B cell (primary cell): ENCODE data around the gene SMYD2. TPM values are rescaled to one million over a fixed set of nuclear protein-coding genes. Genes with fewer than 3 reads are reported as not detected.

Source experiments
- ATAC-seq: fragments of 200-7000 bp; cut with Tn5 transposase; one replicate; pipeline ENCODE4 v1.10.0; 2021; ENCODE audit warnings: low read depth, mild to moderate bottlenecking, moderate number of reproducible peaks, moderate library complexity
- CTCF ChIA-PET: fragments of 350-600 bp; sonication (Branson Sonifier 250); formaldehyde crosslinking; loops from one replicate; lab custom pipeline; 2021; ENCODE audit warnings: antibody characterized with exemption, inconsistent platforms; lab: Charles Lee
- POLR2A ChIA-PET: fragments of 350-600 bp; sonication (Branson Sonifier 250); formaldehyde crosslinking; loops from one replicate; lab custom pipeline; 2021; ENCODE audit warnings: antibody characterized with exemption; lab: Charles Lee
- DNase-seq: peaks from one replicate; pipeline ENCODE4 v3.0.0; 2013
- H2AFZ ChIP-seq: 2 replicates; pipeline ENCODE4 v1.6.1; 2012; ENCODE audit warnings: mild to moderate bottlenecking, low read depth, low read length; ENCODE audit not compliant: insufficient read depth, poor library complexity, severe bottlenecking
- H3K27ac ChIP-seq, 2 donors: 1 replicate in 1 of 2; 2 replicates in 1 of 2; pipeline ENCODE4 v1.5.1; 2012 to 2013; ENCODE audit warnings: low read length in 2 of 2, mild to moderate bottlenecking in 2 of 2, moderate library complexity in 1 of 2
- H3K27me3 ChIP-seq, 4 experiments: fragments of 200-600 bp in 1 of 4; sonication (generic) in 1 of 4; replicated peaks in 1 of 4; 1 replicate in 2 of 4; 2 replicates in 2 of 4; pipeline versions ENCODE4 v1.6.1 to v1.7.0; 2013 to 2016; ENCODE audit warnings: low read length in 3 of 4, mild to moderate bottlenecking in 2 of 4, mixed read lengths in 1 of 4, moderate library complexity in 1 of 4; ENCODE audit not compliant: insufficient read depth in 4 of 4, control insufficient read depth in 3 of 4; ENCODE audit errors: control extremely low read depth in 1 of 4
- H3K36me3 ChIP-seq, 2 experiments: replicated peaks in 1 of 2; 1 replicate in 1 of 2; 2 replicates in 1 of 2; pipeline versions ENCODE4 v1.6.1 to v1.7.1; 2013; ENCODE audit warnings: low read length in 1 of 2; ENCODE audit not compliant: insufficient read depth in 2 of 2, control insufficient read depth in 1 of 2; ENCODE audit errors: control extremely low read depth in 1 of 2, extremely low read depth in 1 of 2
- H3K4me1 ChIP-seq, 2 donors: fragments of 200-600 bp in 1 of 2; sonication (generic) in 1 of 2; 1 replicate in 1 of 2; 2 replicates in 1 of 2; pipeline versions ENCODE4 v1.5.1 to v1.6.1; 2013 to 2017; ENCODE audit warnings: low read length in 2 of 2; ENCODE audit not compliant: control insufficient read depth in 2 of 2, insufficient read depth in 2 of 2
- H3K4me2 ChIP-seq: replicated peaks from 2 replicates; pipeline ENCODE3; 2012; ENCODE audit warnings: mild to moderate bottlenecking, low read depth, low read length; ENCODE audit not compliant: poor library complexity, severe bottlenecking
- H3K4me3 ChIP-seq, 5 experiments: fragments of 200-600 bp in 1 of 5; sonication (generic) in 1 of 5; 1 replicate in 3 of 5; 2 replicates in 2 of 5; pipeline versions ENCODE4 v1.5.1 to v1.7.0; 2011 to 2016; ENCODE audit warnings: low read length in 4 of 5, mild to moderate bottlenecking in 4 of 5, low read depth in 2 of 5, control low read depth in 1 of 5, moderate library complexity in 1 of 5; ENCODE audit not compliant: insufficient read depth in 1 of 5; ENCODE audit errors: control extremely low read depth in 1 of 5, extremely low read depth in 1 of 5
- H3K79me2 ChIP-seq: fragments of 200-600 bp; sonication (generic); one replicate; pipeline ENCODE4 v1.6.0; 2016; ENCODE audit warnings: low read length; ENCODE audit not compliant: control insufficient read depth, insufficient read depth
- H3K9ac ChIP-seq: fragments of 200-600 bp; sonication (generic); 2 replicates; pipeline ENCODE4 v1.6.1; 2017; ENCODE audit warnings: mild to moderate bottlenecking, low read length, moderate library complexity
- H3K9me3 ChIP-seq, 3 donors: one replicate each; pipeline versions ENCODE4 v1.6.1 to v1.7.1; 2013; ENCODE audit warnings: low read length in 2 of 3; ENCODE audit not compliant: control insufficient read depth in 2 of 3, insufficient read depth in 1 of 3; ENCODE audit errors: control extremely low read depth in 1 of 3
- H4K20me1 ChIP-seq: 2 replicates; pipeline ENCODE4 v1.6.0; 2012; ENCODE audit warnings: mild to moderate bottlenecking, low read length; ENCODE audit not compliant: insufficient read depth, control insufficient read depth, poor library complexity, severe bottlenecking
- H3K27ac Mint-ChIP-seq: one replicate; pipeline ENCODE4 v1.8.0; 2021; ENCODE audit warnings: mixed read lengths
- H3K27me3 Mint-ChIP-seq: one replicate; pipeline ENCODE4 v1.8.0; 2021; ENCODE audit warnings: mixed read lengths
- H3K4me1 Mint-ChIP-seq: one replicate; pipeline ENCODE4 v1.8.0; 2021; ENCODE audit warnings: mixed read lengths
- H3K4me3 Mint-ChIP-seq: one replicate; pipeline ENCODE4 v1.8.0; 2021; ENCODE audit warnings: mixed read lengths
- H3K9me3 Mint-ChIP-seq: one replicate; pipeline ENCODE4 v1.8.0; 2022; ENCODE audit warnings: mixed read lengths; ENCODE audit not compliant: insufficient read depth
- CTCF ChIP-seq: fragments of 200-600 bp; IDR thresholded peaks from one replicate; pipeline ENCODE4 v1.8.0; 2022; ENCODE audit warnings: antibody characterized with exemption, mild to moderate bottlenecking
- EZH2 ChIP-seq: IDR thresholded peaks from 2 replicates; pipeline ENCODE4 v1.6.1; 2012; ENCODE audit warnings: borderline replicate concordance, low read depth, mild to moderate bottlenecking, moderate library complexity, low read length; ENCODE audit not compliant: insufficient read depth, poor library complexity, severe bottlenecking
- WGBS: methylation state at CpG from one replicate; pipeline ENCODE4 v1.1.5; 2013; ENCODE audit warnings: missing lambda C conversion rate; ENCODE audit not compliant: insufficient coverage; 5-methylcytosine and 5-hydroxymethylcytosine counted together
- intact Hi-C: fragments of 100-400 bp; cut with micrococcal nuclease; formaldehyde crosslinking; loops from one replicate; pipeline ENCODE4 v1.10.0; 2022
- polyA plus RNA-seq: library from polyadenylated mRNA; depleted of rRNA; stranded (reverse); fragments of >200 nt; gene quantifications from 2 replicates; pipeline ENCODE4 v1.2.3, GENCODE V29; 2012
- total RNA-seq, 2 donors: library from RNA; stranded (reverse); fragments of 120-200 nt in 1 of 2; gene quantifications; 1 replicate in 1 of 2; 2 replicates in 1 of 2; pipeline versions ENCODE4 v1.2.3 to v1.2.4, GENCODE V29; 2013 to 2022

The SMYD2 gene
- total and polyA plus RNA-seq, 2 donors (not counting 1 experiment from before 2014, with no cell fraction given) = 21.2 to 29.1 TPM

- H3K79me2 ChIP-seq = peaks cover 37% of the 10 kb centered on the region
- H3K4me1 ChIP-seq = peaks cover 17 to 28% of the 10 kb centered on the region in 2 donors
- no peaks in the 10 kb centered on the region for H3K36me3 ChIP-seq
- peak overlapping the region; percentile 97 for H2AFZ ChIP-seq
- H3K9ac ChIP-seq = peak overlapping the region; percentile 87
- peak overlapping the region; percentile 30 to 86 (median 69) for H3K4me3 ChIP-seq
- peak overlapping the region; percentile 58 to 65 for H3K27ac ChIP-seq
- H3K9me3 Mint-ChIP-seq = no peaks in the 10 kb centered on the region
- peaks cover 17% of the 10 kb centered on the region for H4K20me1 ChIP-seq
- peaks cover 0 to 8% (median 0%) of the 10 kb centered on the region in 3 donors for H3K9me3 ChIP-seq
- peak overlapping the region; percentile 77 for H3K27ac Mint-ChIP-seq
- peaks cover 29% of the 10 kb centered on the region for H3K4me1 Mint-ChIP-seq
- 2% methylated on average over 40 of the region's 42 CpGs for WGBS
- no peaks in the 10 kb centered on the region for H3K27me3 Mint-ChIP-seq
- no peaks in the 10 kb centered on the region for H3K27me3 ChIP-seq
- CTCF ChIA-PET = interaction anchor here (1.0 to 6.7 kb wide), 2 partner anchors 19 to 48 kb away, joined by 5 to 46 read pairs; no protein-coding TSS in a partner anchor
- intact Hi-C loops = loop anchor here (1.0 to 5.0 kb wide), 4 partner anchors 19 to 1423 kb away; partner anchors contain the start of genes CENPF and FLVCR1
- ATAC-seq = peak; percentile 4
- H3K4me2 ChIP-seq = peak overlapping the region; percentile 99
- DNase-seq = no peak
- H3K4me3 Mint-ChIP-seq = peak overlapping the region; percentile 86
- POLR2A ChIA-PET = no interaction called here
- no peak for TF ChIP-seq CTCF
- no peak for TF ChIP-seq EZH2
Observed at GRCh38 chr1:214280386-214281020, 456 bp upstream of the SMYD2 start.
